ENCODE measurements around the gene STAG1. TPM values are rescaled to one million over a fixed set of nuclear protein-coding genes. Genes with fewer than 3 reads are reported as not detected.

STAG1 gene
- total and polyA plus RNA-seq, 9 of the 15 experiments (the other 6 are each of a cell fraction or from before 2014, with no cell fraction given) = 2.7 to 17.7 (median 8.8) TPM

DNA sequence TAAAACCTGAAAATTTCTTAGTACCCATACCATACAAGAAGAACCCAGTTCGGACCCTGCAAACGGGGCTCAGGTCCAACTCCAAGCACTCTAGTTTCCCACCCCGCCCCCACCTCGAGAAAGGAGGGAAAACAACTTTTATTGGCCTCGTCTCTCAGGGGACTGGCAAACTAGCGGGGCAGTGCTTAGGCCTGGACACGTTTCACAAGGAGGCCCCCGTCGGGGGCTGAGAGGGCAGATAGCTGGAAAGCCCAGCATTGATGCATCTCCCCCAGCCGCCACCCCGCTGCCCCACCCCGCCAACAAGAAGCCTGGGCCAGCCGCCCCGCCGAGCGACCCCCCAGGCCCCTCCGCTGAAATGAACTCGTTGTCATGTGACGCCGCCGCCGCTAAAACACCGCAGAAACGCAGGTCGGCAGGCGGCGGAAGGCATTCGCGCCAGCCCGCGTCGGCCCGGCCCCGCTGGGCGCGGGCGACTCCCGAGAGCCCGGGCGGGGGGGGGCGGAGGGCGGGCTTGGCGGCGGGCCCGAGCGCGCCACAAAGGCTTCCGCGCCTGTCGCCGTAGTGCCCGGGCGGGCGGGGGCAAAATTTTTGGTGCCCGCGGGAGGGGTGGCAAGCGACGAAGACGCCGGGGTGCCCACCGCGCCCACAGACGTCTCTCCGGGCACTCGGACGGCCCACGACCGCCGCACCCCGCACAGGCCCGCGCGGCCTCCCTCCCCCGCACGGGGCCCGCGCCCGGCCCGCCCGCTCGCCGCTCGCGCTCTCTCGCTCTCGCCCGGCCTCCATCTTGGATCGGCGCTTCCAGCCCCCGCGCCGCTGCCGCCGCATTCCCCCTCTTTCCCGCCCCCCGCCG lies 634 bp downstream of the STAG1 start (continued):
- TF ChIP-seq, protein P1, sequence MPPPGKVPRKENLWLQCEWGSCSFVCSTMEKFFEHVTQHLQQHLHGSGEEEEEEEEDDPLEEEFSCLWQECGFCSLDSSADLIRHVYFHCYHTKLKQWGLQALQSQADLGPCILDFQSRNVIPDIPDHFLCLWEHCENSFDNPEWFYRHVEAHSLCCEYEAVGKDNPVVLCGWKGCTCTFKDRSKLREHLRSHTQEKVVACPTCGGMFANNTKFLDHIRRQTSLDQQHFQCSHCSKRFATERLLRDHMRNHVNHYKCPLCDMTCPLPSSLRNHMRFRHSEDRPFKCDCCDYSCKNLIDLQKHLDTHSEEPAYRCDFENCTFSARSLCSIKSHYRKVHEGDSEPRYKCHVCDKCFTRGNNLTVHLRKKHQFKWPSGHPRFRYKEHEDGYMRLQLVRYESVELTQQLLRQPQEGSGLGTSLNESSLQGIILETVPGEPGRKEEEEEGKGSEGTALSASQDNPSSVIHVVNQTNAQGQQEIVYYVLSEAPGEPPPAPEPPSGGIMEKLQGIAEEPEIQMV (tag; conservative IDR thresholded peaks at IDR 0.05; ENCODE audit: low read depth) = no peak
- TF ChIP-seq PHF20 (IDR thresholded peaks at IDR 0.05; ENCODE audit: partially characterized antibody) (no peak), ZNF589 (CRISPR knock-in tag; IDR thresholded peaks at IDR 0.05; ENCODE audit: low read depth) (0 out of 2 replicates have a peak, but pooled peaks have one; percentile 57), HNRNPL (IDR thresholded peaks at IDR 0.05; ENCODE audit: low read depth, low read length) (peak; percentile 83; the same call in 1 of the 2 replicates), IFI16 (CRISPR knock-in tag; IDR thresholded peaks at IDR 0.05) (no peak), ZNF197 (CRISPR knock-in tag; IDR thresholded peaks at IDR 0.05; ENCODE audit: low read depth) (0 out of 2 replicates have a peak, but pooled peaks have one; percentile 6), ZNF23 (CRISPR knock-in tag; IDR thresholded peaks at IDR 0.05) (no peak), PRMT5 (CRISPR knock-in tag; IDR thresholded peaks at IDR 0.05) (no peak), KLF1 (tag; IDR thresholded peaks at IDR 0.05) (no peak), MNT (conservative IDR thresholded peaks at IDR 0.05) (peak; percentile 11 to 17; a peak in 1 of 4 replicates), POLR2G (IDR thresholded peaks at IDR 0.05; ENCODE audit: low read depth, low read length) (no peak), ZNF584 (CRISPR knock-in tag; IDR thresholded peaks at IDR 0.05; ENCODE audit: low read depth) (0 out of 2 replicates have a peak, but pooled peaks have one; percentile 65), C11orf30 (IDR thresholded peaks at IDR 0.05; ENCODE audit: low read depth) (no peak), SMAD4 (CRISPR knock-in tag; conservative IDR thresholded peaks at IDR 0.05) (peak; percentile 16; the same call in 1 of the 2 replicates), ZBTB7A (IDR thresholded peaks at IDR 0.05; ENCODE audit: borderline replicate concordance, control insufficient read depth, low read depth, low read length) (peak; percentile 70), ZKSCAN3 (CRISPR knock-in tag; IDR thresholded peaks at IDR 0.05) (no peak), ZNF143 (CRISPR knock-in tag; IDR thresholded peaks at IDR 0.05) (no peak), HNRNPUL1 (IDR thresholded peaks at IDR 0.05; ENCODE audit: low read length) (no peak), POLR2AphosphoS5 (IDR thresholded peaks at IDR 0.05; ENCODE audit: control insufficient read depth, insufficient read depth, low read depth, low read length) (peak; percentile 50; the same call in 1 of the 2 replicates), CC2D1A (IDR thresholded peaks at IDR 0.05) (no peak)
- TF ChIP-seq, protein P2, sequence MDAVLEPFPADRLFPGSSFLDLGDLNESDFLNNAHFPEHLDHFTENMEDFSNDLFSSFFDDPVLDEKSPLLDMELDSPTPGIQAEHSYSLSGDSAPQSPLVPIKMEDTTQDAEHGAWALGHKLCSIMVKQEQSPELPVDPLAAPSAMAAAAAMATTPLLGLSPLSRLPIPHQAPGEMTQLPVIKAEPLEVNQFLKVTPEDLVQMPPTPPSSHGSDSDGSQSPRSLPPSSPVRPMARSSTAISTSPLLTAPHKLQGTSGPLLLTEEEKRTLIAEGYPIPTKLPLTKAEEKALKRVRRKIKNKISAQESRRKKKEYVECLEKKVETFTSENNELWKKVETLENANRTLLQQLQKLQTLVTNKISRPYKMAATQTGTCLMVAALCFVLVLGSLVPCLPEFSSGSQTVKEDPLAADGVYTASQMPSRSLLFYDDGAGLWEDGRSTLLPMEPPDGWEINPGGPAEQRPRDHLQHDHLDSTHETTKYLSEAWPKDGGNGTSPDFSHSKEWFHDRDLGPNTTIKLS (IDR thresholded peaks at IDR 0.05; ENCODE audit: borderline replicate concordance, low read depth) = peak; percentile 28; the same call in 1 of the 2 replicates
- TF ChIP-seq, protein P3, sequence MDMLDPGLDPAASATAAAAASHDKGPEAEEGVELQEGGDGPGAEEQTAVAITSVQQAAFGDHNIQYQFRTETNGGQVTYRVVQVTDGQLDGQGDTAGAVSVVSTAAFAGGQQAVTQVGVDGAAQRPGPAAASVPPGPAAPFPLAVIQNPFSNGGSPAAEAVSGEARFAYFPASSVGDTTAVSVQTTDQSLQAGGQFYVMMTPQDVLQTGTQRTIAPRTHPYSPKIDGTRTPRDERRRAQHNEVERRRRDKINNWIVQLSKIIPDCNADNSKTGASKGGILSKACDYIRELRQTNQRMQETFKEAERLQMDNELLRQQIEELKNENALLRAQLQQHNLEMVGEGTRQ (CRISPR knock-in tag; IDR thresholded peaks at IDR 0.05) = peak; percentile 62

Measured in K562 (cell line).